ENCODE data around the gene CYSTM1.

The CYSTM1 gene

DNA sequence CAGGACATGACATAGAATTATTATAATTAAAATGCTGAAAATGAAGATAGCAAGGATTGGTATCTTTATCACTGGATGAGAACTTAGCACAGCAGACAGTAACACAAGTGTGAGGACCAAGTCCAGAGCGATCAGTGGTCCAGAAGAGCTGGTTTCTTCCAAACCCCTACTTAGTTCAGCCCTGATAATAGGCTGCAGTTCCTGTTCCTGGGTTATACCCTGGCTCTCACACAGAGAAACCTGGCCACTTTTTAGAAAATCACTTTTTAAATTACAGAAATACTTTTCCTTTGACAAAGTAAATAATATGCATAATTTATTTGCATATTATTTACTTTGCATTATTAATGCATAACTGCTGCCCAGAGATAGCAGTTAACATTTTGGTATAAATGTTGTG lies 40.3 kb downstream of the CYSTM1 start:
- no peak for DNase-seq

DNA sequence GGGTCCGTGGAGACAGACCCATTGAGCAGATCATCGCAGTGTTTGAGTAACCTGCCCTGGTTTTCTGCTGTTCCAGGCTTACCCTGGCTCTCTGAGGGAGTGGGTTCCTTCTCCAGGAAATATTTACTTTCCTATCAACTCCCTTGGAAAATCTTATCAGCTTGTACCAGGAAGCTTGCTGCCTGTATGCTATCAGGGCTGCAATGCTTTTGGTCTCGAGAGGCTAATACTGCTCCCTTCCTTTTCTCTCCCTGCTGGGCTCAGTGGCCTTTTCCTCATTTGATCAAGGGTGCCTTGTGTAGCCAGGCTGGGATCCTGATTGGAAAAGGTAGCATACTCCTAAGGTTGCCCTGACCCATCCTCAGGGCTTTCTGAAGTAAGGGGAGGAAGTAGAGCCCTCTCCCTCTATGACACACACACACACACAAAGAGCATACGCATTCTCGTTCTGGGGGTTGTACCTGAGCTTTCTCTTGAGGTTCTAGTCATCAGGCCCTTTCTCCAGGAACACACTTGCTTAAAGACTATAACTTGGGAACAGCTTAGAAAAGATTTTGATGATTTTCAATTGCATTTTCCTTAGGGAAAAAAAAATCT lies 41.6 kb downstream of the CYSTM1 start:
- no peak for DNase-seq

DNA sequence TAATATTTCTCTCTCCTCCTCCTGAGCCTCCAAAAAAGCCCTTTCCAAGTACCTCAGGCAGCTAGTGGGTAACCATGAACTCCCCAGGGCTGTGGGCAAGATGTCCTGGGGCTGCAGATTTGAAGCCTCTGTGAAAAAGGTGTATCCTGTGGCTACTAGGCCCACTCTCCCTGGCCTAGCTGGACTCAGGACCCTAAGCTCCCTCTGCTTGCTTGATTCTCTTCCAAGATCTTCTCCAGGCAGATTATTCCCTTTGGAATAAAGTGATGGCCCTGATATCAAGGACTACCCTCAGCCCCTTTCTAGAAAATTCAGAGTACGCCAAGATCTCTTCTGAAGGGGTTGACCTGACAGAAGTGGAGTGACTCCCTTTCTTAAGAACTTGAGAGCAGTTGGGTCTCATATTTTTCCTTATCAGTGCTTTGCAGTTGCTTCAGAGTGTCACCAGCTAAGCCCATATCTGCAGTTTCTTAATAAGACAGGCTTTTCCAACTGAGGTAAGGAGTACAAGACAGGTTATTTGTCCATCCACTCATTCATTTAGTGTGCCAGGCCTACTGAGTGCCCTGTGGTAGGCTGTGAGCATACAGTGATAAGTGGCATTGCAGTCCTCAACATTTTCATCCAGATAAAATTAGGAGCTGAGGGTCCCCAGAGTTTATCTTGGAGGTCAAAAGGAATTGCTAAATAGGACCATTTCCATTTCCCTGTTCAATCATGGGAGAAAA lies 42.5 kb downstream of the CYSTM1 start:
- no peak for DNase-seq

DNA sequence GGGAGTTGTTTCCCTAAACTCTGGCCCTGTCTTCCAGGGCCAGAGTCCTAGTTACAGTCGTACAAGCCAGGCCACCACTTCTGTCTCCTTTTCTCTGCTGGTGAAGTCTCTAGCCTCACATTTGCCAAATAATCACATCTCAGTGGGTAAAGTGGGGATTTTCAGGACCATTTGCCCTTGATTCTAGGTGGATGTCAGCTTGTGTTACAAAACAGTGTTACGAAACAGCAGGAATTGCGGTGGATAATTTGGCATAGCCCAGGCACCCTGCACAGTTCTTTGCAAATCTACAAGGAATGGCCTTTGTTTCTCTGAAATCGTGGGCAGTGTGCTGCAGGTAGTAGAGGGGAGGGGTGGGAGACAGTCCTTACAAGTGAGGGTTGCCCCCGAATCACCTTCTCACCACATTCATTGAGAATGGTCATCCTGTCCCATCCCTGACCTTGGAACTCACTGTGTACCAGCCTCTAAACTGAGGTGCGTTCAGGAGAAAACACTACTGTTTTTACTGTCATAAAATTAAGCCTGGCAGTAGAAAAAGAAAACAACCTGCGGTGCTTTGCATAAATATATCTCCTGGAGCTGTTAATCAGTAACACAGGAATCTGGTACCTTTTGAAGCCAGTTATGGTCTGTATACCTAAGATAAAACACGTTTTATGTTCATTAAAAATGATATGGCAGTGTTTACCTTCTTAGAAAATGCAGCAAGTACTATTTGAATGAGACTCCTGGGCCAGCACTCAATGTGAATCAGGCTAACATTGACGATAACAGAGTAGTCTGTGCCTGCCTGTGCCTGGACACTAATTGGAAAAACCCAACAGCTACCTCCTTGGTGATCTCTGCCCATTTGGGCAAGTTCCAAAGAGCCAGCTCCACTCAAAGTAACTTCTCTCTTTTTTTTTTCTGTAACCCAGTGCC lies 44.3 kb downstream of the CYSTM1 start:
- no peak for DNase-seq

DNA sequence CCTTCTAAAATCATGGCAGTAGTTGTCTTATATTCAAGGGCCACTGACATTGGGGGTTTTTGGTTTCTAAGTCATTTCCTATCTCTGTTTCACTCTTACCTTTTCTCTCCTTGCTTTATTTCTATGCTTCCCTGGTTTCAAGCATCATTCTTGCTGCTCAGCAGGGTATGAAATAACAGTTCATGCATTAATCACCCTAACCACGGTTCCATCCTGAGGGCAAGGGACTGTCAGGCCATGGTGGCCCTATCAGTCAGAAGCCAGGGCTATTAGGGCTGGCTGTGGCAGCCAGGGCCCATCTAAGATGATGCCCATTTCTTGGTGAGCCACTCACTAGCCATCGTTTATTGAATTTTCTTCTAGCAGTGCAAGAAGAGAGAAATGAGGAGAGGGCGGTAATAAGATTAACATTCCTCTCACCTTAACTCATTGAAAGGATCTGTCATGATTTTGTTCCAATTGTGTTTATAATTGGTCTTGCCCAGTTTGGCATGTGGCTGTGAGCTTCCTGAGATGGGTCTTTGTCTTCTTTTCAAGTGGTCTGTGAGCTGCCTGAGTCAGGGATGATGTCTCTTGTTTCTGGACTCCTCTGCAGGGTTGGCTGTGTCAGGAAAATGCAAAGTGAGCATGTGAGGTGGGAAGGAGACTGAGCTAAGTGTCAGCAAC lies 45.2 kb downstream of the CYSTM1 start:
- peak; percentile 39 for DNase-seq

DNA sequence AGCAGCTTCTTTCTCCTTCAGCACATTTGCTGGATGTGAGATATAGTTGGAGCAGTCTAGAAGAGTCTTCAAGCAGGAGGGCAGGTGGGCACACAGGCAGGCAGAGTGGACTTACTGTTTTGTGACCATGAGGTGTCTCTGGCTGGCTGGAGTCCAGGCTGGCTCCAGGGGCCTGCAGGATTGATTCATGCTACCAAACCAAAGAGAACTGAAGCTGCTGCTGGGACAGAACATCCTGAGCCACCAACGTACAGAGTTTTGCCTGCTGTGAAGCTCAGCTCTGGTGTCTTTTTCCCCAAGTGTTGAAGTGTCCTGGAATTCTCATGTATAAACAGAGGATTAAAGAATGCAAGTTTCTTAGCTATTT lies 45.7 kb downstream of the CYSTM1 start:
- no peak for DNase-seq

DNA sequence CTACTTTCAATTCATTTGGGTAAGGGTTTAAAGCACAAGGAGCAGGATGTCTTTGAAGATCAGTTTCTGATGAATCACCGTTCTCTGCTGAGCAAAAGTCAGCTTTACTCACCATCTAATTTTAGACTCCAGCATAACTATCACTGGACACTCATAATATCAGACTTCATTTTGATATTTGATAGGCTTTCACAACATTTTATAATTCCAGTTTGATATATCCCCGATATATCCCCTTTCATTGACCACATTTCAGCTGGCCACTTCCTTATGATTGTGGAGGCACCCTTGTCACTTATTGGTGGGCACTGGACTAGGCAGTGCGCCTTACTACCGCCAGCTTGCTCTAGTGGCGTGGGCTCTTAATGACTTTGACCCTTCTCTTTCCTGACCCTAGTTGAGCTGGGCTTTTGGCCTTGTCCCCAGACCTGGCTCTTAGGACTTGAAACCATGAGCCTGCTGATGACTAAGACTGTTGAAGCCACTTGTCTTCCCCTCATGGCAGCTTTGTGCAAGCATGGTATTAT lies 46.8 kb downstream of the CYSTM1 start:
- no peak for DNase-seq

DNA sequence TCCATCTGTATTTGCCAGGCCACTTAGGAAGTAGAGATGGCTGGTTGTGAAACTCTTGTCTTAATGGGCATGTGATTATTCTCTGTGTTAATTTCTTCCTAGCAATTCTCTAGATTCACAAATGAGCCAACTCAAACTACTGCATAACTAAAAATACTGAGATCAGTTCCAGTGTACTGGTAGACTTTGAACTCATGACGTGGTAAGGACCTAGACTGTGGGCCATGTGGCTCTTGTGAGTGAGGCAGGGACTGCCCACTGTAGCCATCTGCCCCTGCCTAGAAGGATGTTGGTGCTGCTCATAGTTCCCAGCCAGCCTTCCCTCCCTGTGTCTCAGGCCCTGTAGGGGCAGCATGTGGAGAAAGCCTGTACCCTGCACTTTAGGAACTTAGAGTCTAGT lies 47.4 kb downstream of the CYSTM1 start:
- no peak for DNase-seq

DNA sequence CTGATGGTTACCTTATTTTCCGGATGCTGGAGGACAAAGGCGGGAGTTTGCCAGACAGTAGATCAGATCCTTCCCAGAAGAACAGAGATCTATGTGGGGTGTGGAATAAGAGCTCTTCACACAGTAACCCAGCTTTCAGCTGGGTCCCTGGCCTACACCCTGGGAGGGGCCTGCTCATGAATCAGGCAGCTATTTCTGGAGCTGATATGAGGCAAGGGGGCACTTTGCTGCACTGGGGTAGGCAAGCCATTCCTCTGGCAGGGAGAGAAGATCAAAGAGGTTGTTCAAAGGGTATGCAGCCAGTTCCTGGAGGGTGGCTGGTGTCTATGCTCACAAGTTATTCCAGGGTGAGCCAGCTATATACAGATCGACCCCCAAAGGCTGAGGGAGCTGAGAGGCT lies 48.6 kb downstream of the CYSTM1 start:
- DNase-seq: no peak

DNA sequence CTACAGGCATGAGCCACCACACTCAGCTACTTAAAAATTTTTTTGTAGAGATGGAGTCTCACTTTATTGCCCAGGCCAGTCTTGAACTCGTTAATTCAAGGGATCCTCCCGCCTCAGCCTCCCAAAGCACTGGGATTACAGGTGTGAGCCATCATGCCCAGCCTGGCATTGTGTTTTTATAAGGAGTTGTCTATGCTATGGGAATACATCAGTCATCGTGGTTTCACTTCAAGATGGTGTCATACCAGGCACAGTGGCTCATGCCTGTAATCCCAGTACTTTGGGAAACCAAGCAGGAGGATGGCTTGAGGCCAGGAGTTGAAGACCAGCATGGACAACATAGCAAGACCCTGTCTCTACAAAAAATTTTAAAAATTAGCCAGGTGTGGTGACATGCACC lies 49.7 kb downstream of the CYSTM1 start:
- DNase-seq: no peak

DNA sequence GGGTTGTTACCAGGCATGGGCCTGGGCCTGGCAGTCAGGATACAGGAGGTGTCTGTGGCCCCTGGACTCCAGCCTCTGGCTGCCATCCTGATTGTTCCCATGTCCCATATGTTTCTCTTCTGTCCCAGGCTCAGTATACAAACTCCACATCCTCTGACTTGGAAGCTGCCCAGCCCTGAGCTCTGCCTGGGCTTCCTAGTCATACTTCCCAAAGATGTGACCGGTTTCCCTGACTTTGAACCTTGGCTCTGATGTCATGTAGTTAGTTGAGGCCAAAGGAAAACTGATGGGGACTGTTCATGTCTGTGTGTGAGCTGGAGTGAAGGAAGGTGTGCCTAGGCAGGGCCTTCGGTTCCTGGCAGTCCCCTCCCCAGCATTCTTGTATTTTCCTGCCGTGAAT lies 50.4 kb downstream of the CYSTM1 start:
- DNase-seq: no peak

DNA sequence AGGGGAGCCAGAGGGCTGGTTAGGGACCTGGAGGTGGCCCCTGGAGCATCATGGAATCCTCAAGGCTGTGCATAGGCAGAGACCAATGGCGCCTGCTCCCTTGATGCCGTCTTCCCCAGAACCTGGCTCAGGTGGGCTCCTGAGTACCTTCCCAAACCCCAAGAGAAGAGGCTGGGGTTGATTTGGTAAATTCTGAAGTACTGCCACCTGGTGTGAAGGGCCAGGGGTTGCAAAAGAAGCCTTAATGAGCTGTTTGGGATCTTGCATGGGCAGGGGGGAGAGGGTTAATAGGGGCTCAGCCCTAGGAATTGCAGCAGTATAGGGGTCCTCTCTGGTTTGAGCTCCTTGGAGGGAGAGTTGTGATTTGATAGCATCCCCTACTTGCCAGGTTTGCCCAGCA lies 52.1 kb downstream of the CYSTM1 start:
- DNase-seq: no peak

DNA sequence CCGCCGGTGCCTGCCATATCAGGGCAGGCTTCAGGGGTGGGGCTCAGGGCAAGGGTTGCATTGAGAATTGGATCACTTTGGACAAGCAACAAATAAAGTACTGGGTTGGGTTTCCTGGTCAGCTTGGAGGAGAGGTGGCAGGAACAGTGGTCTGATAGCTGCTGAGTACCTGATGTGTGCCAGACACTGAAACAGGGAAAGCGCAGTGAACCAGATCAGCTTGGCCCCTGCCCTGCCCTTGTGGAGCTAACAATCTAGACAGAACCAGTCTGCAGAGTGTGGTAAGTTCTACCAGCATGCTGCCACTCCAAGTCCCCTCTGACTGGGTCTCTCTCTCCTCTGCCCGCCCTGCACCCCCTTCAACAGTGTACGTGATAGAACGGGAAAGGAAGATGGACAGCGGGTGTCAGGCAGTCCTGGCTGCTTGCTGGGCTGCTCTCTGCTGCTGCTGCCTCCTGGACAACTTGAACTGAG lies 53.4 kb downstream of the CYSTM1 start:
- DNase-seq: no peak

DNA sequence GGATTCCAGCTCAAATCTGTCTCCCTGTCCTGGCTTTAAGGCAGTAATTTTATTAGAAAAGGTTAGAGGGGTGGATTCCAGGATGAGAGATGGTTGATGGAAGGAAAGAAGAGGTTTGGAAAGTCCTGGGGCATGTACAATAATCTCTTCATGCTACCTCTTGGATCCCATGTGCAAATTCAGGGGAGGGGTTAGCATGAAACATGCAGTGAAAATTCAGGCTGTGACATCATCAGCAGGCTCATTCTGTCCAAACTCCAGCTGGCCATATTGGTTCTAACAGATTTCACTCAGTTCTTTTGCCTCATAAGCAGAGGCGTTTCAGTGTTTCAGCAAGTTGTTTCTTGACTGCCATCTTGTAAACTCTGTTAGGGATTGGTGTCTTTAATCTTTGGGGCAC lies 55.4 kb downstream of the CYSTM1 start:
- no peak for DNase-seq

DNA sequence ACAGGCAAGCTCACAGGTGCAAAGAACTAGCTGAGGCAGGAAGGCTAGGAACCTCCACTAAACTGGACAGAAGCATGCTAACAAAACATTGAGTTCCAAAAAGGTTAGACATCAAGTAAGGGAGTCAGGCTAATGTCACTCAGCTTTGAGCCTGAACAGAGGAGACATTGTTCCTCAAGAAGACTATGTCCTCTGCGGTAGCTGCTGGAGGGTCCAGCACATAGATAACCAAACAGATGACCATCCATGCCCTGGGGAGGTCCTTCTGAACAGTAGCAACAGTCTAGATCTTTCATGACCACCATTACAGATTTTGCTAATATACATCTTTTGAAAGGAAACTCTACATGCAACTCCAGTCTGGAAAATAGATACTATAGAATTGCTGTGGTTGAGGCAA lies 57.7 kb downstream of the CYSTM1 start:
- no peak for DNase-seq

DNA sequence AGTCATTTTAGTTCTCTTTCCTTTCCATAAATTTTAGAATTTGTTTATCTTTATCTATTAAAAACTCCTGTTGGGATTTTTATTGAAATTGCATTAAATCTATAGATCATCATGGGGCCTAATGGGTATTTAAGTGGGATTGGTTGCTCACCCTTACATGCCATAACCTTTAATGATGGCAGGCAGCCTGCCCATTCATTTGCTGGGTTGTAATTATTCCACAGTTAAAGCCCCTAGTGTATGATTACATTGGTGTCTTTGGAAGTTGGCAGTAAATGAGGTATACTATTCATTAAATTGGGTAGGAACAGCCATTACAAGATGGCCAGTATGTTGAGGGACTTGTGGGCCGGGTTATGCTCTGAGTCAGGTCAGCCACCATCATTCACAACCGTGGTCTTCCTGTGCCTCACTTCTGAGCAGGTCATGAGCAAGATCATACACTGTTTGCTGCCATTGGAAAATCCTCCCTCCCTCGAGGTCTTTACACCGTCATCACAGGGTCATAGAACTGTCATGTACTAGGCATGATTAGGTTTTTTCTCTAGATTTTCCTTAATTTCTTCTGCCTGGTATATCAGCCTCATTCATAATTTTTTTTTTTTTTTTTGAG lies 59.5 kb downstream of the CYSTM1 start:
- no peak for DNase-seq

DNA sequence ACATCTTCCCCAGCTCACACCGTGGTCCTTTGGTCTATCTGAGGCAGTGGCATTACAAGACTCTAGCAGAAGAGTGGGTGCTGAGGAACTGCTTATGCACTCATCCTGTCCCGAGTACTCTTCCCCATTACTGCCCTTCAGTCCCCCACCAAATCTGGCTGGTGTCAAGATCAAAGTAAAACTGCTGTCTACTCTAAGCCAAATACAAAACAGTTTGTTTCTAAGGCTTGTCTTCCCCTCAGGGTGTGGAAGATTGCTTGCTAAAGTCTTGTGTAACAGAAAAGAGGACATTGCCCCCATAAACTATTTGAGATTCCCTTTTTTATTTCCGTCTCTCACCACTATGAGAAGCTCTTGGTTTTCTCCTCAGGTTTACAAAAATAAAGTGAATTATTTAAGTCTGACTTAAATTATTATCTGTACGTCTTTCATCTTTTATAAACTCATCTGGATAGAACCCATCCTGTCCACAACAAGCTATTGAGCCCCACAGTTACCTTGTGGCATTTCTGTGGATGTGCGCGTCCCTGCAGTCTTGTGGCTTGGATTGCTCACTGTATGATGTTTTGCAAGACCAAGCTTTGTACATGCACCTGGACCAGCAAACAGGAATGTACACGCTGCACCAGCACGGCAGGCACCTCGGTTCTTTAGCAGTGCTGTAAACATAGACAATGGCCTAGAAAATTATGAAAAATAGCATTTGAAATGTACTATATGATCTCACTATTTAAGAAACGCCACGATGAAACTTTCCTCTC lies 61.0 kb downstream of the CYSTM1 start:
- no peak for DNase-seq

DNA sequence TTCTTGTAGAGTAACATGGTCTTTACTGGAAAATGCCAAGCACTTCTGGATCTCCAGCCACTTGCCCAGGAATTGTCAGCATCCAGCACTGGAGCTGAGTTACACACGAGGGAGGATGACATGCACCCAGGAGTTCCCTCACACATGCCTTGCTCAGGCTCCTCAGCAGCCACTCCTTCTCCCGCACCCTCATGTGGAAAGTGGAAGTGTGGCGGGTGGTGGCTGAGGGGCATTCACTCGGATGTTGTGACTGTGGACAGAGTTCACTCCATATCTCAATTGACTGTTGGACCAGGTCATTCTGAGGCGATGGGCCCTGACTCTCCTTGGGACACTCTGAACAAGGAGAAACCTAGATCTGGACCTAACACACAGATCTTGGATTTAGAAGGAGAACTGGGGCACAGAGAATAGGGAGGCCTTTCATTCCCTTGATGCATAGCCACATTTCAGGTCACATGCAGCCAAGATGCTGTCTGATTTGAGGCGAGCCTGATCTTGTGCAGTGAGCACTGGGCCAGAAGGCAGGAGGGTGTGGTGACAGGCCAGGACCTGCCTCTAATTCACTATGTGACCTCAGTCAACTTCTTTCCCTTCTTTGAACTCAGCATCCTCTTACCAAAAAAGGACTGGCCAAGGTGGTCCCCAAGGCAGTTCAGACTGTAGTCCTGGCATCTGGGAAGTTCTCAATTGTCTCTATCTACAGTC lies 62.1 kb downstream of the CYSTM1 start:
- DNase-seq: no peak

DNA sequence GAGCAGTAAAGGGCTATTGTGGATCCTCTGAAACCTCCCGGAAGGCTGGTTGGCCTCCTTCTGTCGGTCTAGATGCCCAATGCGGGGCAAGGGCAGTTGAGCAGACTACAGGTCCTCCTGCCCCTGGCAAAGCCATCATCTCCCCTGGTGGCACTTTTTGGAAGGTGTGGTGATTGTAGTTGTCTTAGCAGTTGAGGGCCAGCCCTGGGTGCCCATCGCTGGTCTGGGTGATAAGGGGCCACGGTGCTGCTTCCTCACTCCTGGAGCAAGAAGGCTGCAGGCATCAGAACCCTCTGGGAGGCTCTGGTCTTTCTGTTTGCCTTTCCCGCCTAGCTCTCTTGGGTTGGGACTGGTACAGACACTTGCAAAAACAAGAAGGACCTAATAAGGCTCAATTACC lies 63.8 kb downstream of the CYSTM1 start:
- no peak for DNase-seq

DNA sequence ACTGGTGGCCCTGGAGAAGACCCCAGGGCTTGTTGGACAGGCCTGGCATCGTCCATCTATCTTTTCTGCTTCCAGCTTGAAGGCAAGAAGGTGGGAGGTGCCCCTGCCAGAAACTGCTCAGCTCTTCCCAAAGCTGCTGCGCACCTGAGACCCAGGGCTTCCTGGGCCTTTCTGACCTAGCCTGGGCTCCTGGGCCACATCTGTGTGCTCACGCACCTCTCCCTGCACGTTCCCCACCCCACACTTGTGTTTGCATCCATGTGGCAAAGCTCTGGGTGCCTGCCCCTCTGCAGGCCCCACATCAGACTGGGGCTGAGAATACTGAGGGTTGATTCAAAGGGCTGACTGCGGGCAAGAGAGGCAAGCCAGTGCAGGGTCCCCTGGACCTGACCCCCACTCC lies 64.5 kb downstream of the CYSTM1 start:
- DNase-seq: no peak

Data from NCI-H82 (cell line).